ENCODE results near the gene ATG10.
"Not testable (repeated sequence)": the region's sequence is repeated elsewhere in the genome, so short reads cannot be mapped to it uniquely, and the experiment has no call there.

The ATG10 gene

GRCh38 chr5:82022499-82022898, 50.7 kb downstream of the ATG10 start:
- Histone ChIP-seq H3K9me2 (ENCODE audit: low read depth, low read length) (no peaks in the 10 kb centered on the region), H3K27me3 (ENCODE audit: insufficient read depth, low read length) (no peaks in the 10 kb centered on the region), H3K36me3 (ENCODE audit: insufficient read depth, low read length) (no peaks in the 10 kb centered on the region), H3K9me3 (ENCODE audit: low read length) (no peaks in the 10 kb centered on the region), H3K4me1 (ENCODE audit: insufficient read depth, low read length, severe bottlenecking) (no peaks in the 10 kb centered on the region), H4K20me1 (ENCODE audit: insufficient read depth, low read length) (no peaks in the 10 kb centered on the region), H3K79me2 (ENCODE audit: insufficient read depth, low read length) (no peaks in the 10 kb centered on the region), H3K27ac (ENCODE audit: low read depth, low read length, poor library complexity, severe bottlenecking) (no peak overlapping the region), H2AFZ (ENCODE audit: low read length) (no peak overlapping the region), H3F3A (ENCODE audit: insufficient read depth, low read length) (no peaks in the 10 kb centered on the region), H3K4me3 (ENCODE audit: low read depth, low read length, poor library complexity, severe bottlenecking) (no peak overlapping the region), H3K9ac (ENCODE audit: low read length) (no peak overlapping the region), H3K4me2 (ENCODE audit: low read length) (no peak overlapping the region)
- TF ChIP-seq CTCF (IDR thresholded peaks at IDR 0.05; ENCODE audit: low read length) (no peak), EZH2 (IDR thresholded peaks at IDR 0.05; ENCODE audit: borderline replicate concordance, low read length) (no peak)

GRCh38 chr5:82023644-82024043, 51.8 kb downstream of the ATG10 start:
- Histone ChIP-seq H3K9me2 (ENCODE audit: low read depth, low read length) (no peaks in the 10 kb centered on the region), H3K9me3 (ENCODE audit: low read length) (no peaks in the 10 kb centered on the region)
- TF ChIP-seq EZH2 (IDR thresholded peaks at IDR 0.05; ENCODE audit: borderline replicate concordance, low read length): no peak
- no peak for TF ChIP-seq CTCF (IDR thresholded peaks at IDR 0.05; ENCODE audit: low read length)

GRCh38 chr5:82031220-82032119, 59.6 kb downstream of the ATG10 start:
- Histone ChIP-seq H4K20me1 (ENCODE audit: insufficient read depth, low read length) (no peaks in the 10 kb centered on the region), H3F3A (ENCODE audit: insufficient read depth, low read length) (no peaks in the 10 kb centered on the region), H3K27ac (ENCODE audit: low read depth, low read length, poor library complexity, severe bottlenecking) (no peak overlapping the region), H3K79me2 (ENCODE audit: insufficient read depth, low read length) (no peaks in the 10 kb centered on the region), H3K9me2 (ENCODE audit: low read depth, low read length) (no peaks in the 10 kb centered on the region), H2AFZ (ENCODE audit: low read length) (no peak overlapping the region), H3K27me3 (ENCODE audit: insufficient read depth, low read length) (no peaks in the 10 kb centered on the region), H3K36me3 (ENCODE audit: insufficient read depth, low read length) (no peaks in the 10 kb centered on the region), H3K4me2 (ENCODE audit: low read length) (no peak overlapping the region), H3K9me3 (ENCODE audit: low read length) (no peaks in the 10 kb centered on the region), H3K9ac (ENCODE audit: low read length) (no peak overlapping the region), H3K4me1 (ENCODE audit: insufficient read depth, low read length, severe bottlenecking) (no peaks in the 10 kb centered on the region), H3K4me3 (ENCODE audit: low read depth, low read length, poor library complexity, severe bottlenecking) (no peak overlapping the region)
- TF ChIP-seq CTCF (IDR thresholded peaks at IDR 0.05; ENCODE audit: low read length): no peak
- TF ChIP-seq EZH2 (IDR thresholded peaks at IDR 0.05; ENCODE audit: borderline replicate concordance, low read length): no peak

More at GRCh38 chr5:82023644-82024043, 51.8 kb downstream of the ATG10 start:
- no peaks in the 10 kb centered on the region for H3K79me2 ChIP-seq (ENCODE audit: insufficient read depth, low read length)
- H4K20me1 ChIP-seq (ENCODE audit: insufficient read depth, low read length): no peaks in the 10 kb centered on the region
- no peaks in the 10 kb centered on the region for H3K36me3 ChIP-seq (ENCODE audit: insufficient read depth, low read length)
- no peaks in the 10 kb centered on the region for H3F3A ChIP-seq (ENCODE audit: insufficient read depth, low read length)
- H3K27ac ChIP-seq (ENCODE audit: low read depth, low read length, poor library complexity, severe bottlenecking): no peak overlapping the region
- H3K27me3 ChIP-seq (ENCODE audit: insufficient read depth, low read length): no peaks in the 10 kb centered on the region
- H3K4me3 ChIP-seq (ENCODE audit: low read depth, low read length, poor library complexity, severe bottlenecking): no peak overlapping the region
- no peak overlapping the region for H3K4me2 ChIP-seq (ENCODE audit: low read length)
- H3K9ac ChIP-seq (ENCODE audit: low read length): no peak overlapping the region
- no peak overlapping the region for H2AFZ ChIP-seq (ENCODE audit: low read length)
- no peaks in the 10 kb centered on the region for H3K4me1 ChIP-seq (ENCODE audit: insufficient read depth, low read length, severe bottlenecking)

- not testable (repeated sequence) for H3F3A ChIP-seq (ENCODE audit: insufficient read depth, low read length); H3K4me1 ChIP-seq (ENCODE audit: insufficient read depth, low read length, severe bottlenecking); H2AFZ ChIP-seq (ENCODE audit: low read length); H3K9me2 ChIP-seq (ENCODE audit: low read depth, low read length); H3K4me3 ChIP-seq (ENCODE audit: low read depth, low read length, poor library complexity, severe bottlenecking); H4K20me1 ChIP-seq (ENCODE audit: insufficient read depth, low read length); H3K36me3 ChIP-seq (ENCODE audit: insufficient read depth, low read length); H3K79me2 ChIP-seq (ENCODE audit: insufficient read depth, low read length); H3K27ac ChIP-seq (ENCODE audit: low read depth, low read length, poor library complexity, severe bottlenecking); H3K9ac ChIP-seq (ENCODE audit: low read length); H3K4me2 ChIP-seq (ENCODE audit: low read length); H3K9me3 ChIP-seq (ENCODE audit: low read length); H3K27me3 ChIP-seq (ENCODE audit: insufficient read depth, low read length)
Observed at GRCh38 chr5:82042894-82043293, 71.1 kb downstream of the ATG10 start.

Data from OCI-LY1 (cell line).